Tibial nerve (tissue), 4 donors: Measurements from ENCODE around the gene SHANK3. TPM values are rescaled to one million over a fixed set of nuclear protein-coding genes. Genes with fewer than 3 reads are reported as not detected.

Experiments
- DNase-seq, 2 donors: peaks; one replicate each; pipeline ENCODE4 v3.0.0-alpha.2; 2019; ENCODE audit warnings: low spot score in 2 of 2
- H3K27ac ChIP-seq, 4 donors: fragments of 200-600 bp; sonication (generic) in 3 of 4; one replicate each; pipeline ENCODE4 v1.5.1; 2017 to 2019; ENCODE audit warnings: mild to moderate bottlenecking in 1 of 4
- H3K27me3 ChIP-seq, 2 donors: fragments of 200-600 bp; sonication (generic) in 1 of 2; one replicate each; pipeline versions ENCODE4 v1.5.1 to v1.6.0; 2017 to 2019
- H3K36me3 ChIP-seq, 3 donors: fragments of 200-600 bp; sonication (generic); one replicate each; pipeline ENCODE4 v1.5.1; 2018 to 2019
- H3K4me1 ChIP-seq, 4 donors: fragments of 200-600 bp; sonication (generic) in 3 of 4; one replicate each; pipeline ENCODE4 v1.5.1; 2017 to 2019
- H3K4me3 ChIP-seq, 4 donors: fragments of 200-600 bp; sonication (generic) in 3 of 4; one replicate each; pipeline ENCODE4 v1.5.1; 2017 to 2019; ENCODE audit warnings: mild to moderate bottlenecking in 1 of 4, moderate library complexity in 1 of 4
- H3K9me3 ChIP-seq, 4 donors: fragments of 200-600 bp; sonication (generic) in 3 of 4; one replicate each; pipeline ENCODE4 v1.5.1; 2017 to 2019
- CTCF ChIP-seq, 5 experiments: fragments of 200-600 bp in 3 of 5; fragments of 450-650 bp in 2 of 5; sonication (generic) in 3 of 5; IDR thresholded peaks; one replicate each; pipeline ENCODE4 v1.5.1; 2016 to 2019; ENCODE audit warnings: antibody characterized with exemption in 5 of 5, mild to moderate bottlenecking in 3 of 5, moderate library complexity in 2 of 5
- EP300 ChIP-seq, 2 donors: sonication (generic); formaldehyde crosslinking; IDR thresholded peaks; one replicate each; pipeline ENCODE4 v1.6.1; 2017; ENCODE audit warnings: antibody characterized with exemption in 2 of 2, mild to moderate bottlenecking in 1 of 2
- POLR2A ChIP-seq, 2 donors: fragments of 450-650 bp; IDR thresholded peaks; one replicate each; pipeline ENCODE4 v1.6.1; 2017; ENCODE audit warnings: antibody characterized with exemption in 2 of 2, mild to moderate bottlenecking in 2 of 2, moderate library complexity in 2 of 2
- WGBS, 2 donors: methylation state at CpG; one replicate each; pipeline ENCODE4 v1.1.5; 2018; 5-methylcytosine and 5-hydroxymethylcytosine counted together
- total RNA-seq, 4 donors: library from RNA; depleted of rRNA; stranded (reverse); fragments of >200 nt; gene quantifications; one replicate each; pipeline ENCODE4 v1.1.0, GENCODE V29; 2016

The SHANK3 gene
- total RNA-seq, 4 donors from 2014 or later, result 10.3 to 29.4 (median 20.5) TPM

GRCh38 chr22:50691521-50691920 is 18.9 kb downstream of the SHANK3 start:
- no peak for TF ChIP-seq EP300 (IDR thresholded peaks at IDR 0.05)
- TF ChIP-seq CTCF (IDR thresholded peaks at IDR 0.05), result peak in 2 of 5 experiments; percentile 12
- H3K36me3 ChIP-seq, result no peaks in the 10 kb centered on the region
- peak in 1 of 2 donors; percentile 3 for DNase-seq
- WGBS, 2 donors, result 17 to 19% methylated on average over 2 of the region's 2 CpGs
- H3K4me3 ChIP-seq, result no peak overlapping the region
- no peak overlapping the region for H3K27ac ChIP-seq
- no peaks in the 10 kb centered on the region for H3K27me3 ChIP-seq
- peaks cover 0 to 8% (median 0%) of the 10 kb centered on the region in 4 donors for H3K9me3 ChIP-seq
- H3K4me1 ChIP-seq, result peaks cover 0 to 3% (median 0%) of the 10 kb centered on the region in 4 donors

GRCh38 chr22:50693462-50693861 is 20.8 kb downstream of the SHANK3 start:
- Histone ChIP-seq H3K27ac (no peak overlapping the region), H3K4me1 (peaks cover 0 to 18% (median 5%) of the 10 kb centered on the region in 4 donors), H3K4me3 (no peak overlapping the region), H3K9me3 (peaks cover 0 to 8% (median 0%) of the 10 kb centered on the region in 4 donors), H3K27me3 (no peaks in the 10 kb centered on the region), H3K36me3 (no peaks in the 10 kb centered on the region)
- 83 to 84% methylated on average over 6 of the region's 6 CpGs for WGBS, 2 donors
- DNase-seq, result no peak
- no peak for TF ChIP-seq CTCF (IDR thresholded peaks at IDR 0.05)
- TF ChIP-seq EP300 (IDR thresholded peaks at IDR 0.05), result no peak
- no peak for TF ChIP-seq POLR2A (IDR thresholded peaks at IDR 0.05)

GRCh38 chr22:50694099-50694605 is 21.5 kb downstream of the SHANK3 start:
- Histone ChIP-seq H3K4me3 (no peak overlapping the region), H3K36me3 (no peaks in the 10 kb centered on the region), H3K4me1 (peaks cover 0 to 25% (median 5%) of the 10 kb centered on the region in 4 donors), H3K27me3 (no peaks in the 10 kb centered on the region), H3K27ac (no peak overlapping the region), H3K9me3 (peaks cover 0 to 8% (median 0%) of the 10 kb centered on the region in 4 donors)
- no peak for DNase-seq
- 65 to 74% methylated on average over 3 of the region's 3 CpGs for WGBS, 2 donors
- TF ChIP-seq POLR2A (IDR thresholded peaks at IDR 0.05), result no peak
- TF ChIP-seq EP300 (IDR thresholded peaks at IDR 0.05), result no peak
- TF ChIP-seq CTCF (IDR thresholded peaks at IDR 0.05), result no peak

- TF ChIP-seq EP300 (IDR thresholded peaks at IDR 0.05) (no peak), POLR2A (IDR thresholded peaks at IDR 0.05) (no peak), CTCF (IDR thresholded peaks at IDR 0.05) (no peak)
- no peaks in the 10 kb centered on the region for H3K27me3 ChIP-seq
- no peak overlapping the region for H3K27ac ChIP-seq
- H3K36me3 ChIP-seq, result no peaks in the 10 kb centered on the region
- H3K4me1 ChIP-seq, result peaks cover 0 to 33% (median 5%) of the 10 kb centered on the region in 4 donors
- 83 to 84% methylated on average over 17 to 18 of the region's 18 CpGs for WGBS, 2 donors
- no peak for DNase-seq
- no peak overlapping the region for H3K4me3 ChIP-seq
- H3K9me3 ChIP-seq, result peaks cover 0 to 8% (median 0%) of the 10 kb centered on the region in 4 donors
These were observed 22.3 kb downstream of the SHANK3 start for GRCh38 chr22:50694766-50695420.
